A673 (cell line): ENCODE measurements around the gene SYTL5.

ENCODE experiments used
- EZH2 ChIP-seq: fragments of 200-600 bp; sonication (generic); IDR thresholded peaks from 2 replicates; pipeline ENCODE4 v1.6.1; 2017; ENCODE audit warnings: borderline replicate concordance, low read depth, mild to moderate bottlenecking, mixed read lengths, antibody characterized with exemption, low read length; ENCODE audit not compliant: poor library complexity, severe bottlenecking
- TF ChIP-seq, protein P1 (sequence below): fragments of 300-800, 200-600 bp; sonication (generic); conservative IDR thresholded peaks from 2 replicates; pipeline ENCODE4 v1.5.1; 2017; ENCODE audit warnings: low read depth, mild to moderate bottlenecking, antibody characterized with exemption, low read length, moderate library complexity, mixed read lengths

DNA sequence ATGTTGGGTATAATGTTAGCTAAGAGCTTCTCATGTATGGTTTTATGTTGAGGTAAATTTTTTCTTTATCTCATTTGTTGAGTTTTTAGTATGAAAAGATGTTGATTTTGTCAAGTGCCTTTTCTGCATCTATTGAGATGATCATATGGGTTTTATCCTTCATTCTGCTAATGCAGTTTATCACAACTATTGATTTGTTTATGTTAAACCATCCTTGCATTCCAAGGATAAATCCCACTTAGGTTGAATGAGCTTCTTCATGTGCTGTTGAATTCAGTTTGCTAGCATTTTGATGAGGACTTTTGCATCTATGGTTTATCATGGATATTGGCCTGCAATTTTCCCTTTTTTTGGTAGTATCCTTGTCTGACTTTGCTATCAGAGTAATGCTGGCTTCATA lies 93.3 kb downstream of the SYTL5 start:
- TF ChIP-seq, protein P1, sequence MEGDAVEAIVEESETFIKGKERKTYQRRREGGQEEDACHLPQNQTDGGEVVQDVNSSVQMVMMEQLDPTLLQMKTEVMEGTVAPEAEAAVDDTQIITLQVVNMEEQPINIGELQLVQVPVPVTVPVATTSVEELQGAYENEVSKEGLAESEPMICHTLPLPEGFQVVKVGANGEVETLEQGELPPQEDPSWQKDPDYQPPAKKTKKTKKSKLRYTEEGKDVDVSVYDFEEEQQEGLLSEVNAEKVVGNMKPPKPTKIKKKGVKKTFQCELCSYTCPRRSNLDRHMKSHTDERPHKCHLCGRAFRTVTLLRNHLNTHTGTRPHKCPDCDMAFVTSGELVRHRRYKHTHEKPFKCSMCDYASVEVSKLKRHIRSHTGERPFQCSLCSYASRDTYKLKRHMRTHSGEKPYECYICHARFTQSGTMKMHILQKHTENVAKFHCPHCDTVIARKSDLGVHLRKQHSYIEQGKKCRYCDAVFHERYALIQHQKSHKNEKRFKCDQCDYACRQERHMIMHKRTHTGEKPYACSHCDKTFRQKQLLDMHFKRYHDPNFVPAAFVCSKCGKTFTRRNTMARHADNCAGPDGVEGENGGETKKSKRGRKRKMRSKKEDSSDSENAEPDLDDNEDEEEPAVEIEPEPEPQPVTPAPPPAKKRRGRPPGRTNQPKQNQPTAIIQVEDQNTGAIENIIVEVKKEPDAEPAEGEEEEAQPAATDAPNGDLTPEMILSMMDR: no peak
- TF ChIP-seq EZH2: no peak
